ENCODE measurements around the gene COG8. TPM values are rescaled to one million over a fixed set of nuclear protein-coding genes. Genes with fewer than 3 reads are reported as not detected.
A peak's percentile ranks its signal among the peaks of the same experiment; 100 is the strongest.

Gene COG8
- total RNA-seq, 3 donors from 2014 or later (not counting 1 experiment from before 2014, with no cell fraction given) = 26.3 to 34.6 (median 29.0) TPM

DNA sequence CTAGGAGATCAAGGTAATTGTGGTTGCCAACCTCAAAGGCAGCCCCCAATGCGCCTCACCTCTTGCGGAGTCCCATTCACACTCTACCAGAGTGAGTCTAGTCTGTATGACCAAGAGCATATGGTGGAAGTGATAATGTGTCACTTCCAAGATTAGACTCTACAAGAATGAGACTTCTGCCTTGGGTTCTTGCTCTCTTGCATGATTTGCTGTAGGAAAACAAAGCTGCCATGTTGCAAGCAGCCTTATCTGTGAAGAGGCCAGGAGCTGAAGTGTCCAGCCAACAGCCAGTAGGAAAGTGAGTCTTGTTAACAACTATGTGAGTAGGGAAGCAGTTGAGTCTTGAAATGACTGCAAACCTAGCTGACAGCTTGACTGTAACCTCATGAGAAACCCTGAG, 43.1 kb upstream of the COG8 start:
- Mint-ChIP-seq H3K27me3 (ENCODE audit: low read depth in 2 of 2) (no peaks in the 10 kb centered on the region), H3K36me3 (no peaks in the 10 kb centered on the region), H3K4me3 (no peak overlapping the region), H3K4me1 (peaks cover 34 to 47% of the 10 kb centered on the region in 2 donors), H3K9me3 (no peaks in the 10 kb centered on the region), H3K27ac (peak overlapping the region; percentile 34 to 89)
- H3K27me3 ChIP-seq (ENCODE audit: control insufficient read depth, insufficient read depth, low read length) = no peaks in the 10 kb centered on the region
- H3K9me3 ChIP-seq (ENCODE audit: control insufficient read depth, insufficient read depth, low read length) = no peaks in the 10 kb centered on the region
- peaks cover 43% of the 10 kb centered on the region for H3K36me3 ChIP-seq (ENCODE audit: control insufficient read depth, insufficient read depth, low read length)
- intact Hi-C loops (cut with micrococcal nuclease) = no loop called here
- no peak for ATAC-seq
- H3K27ac ChIP-seq (ENCODE audit: low read length) = no peak overlapping the region
- 100% methylated on average over 2 of the region's 2 CpGs for WGBS (ENCODE audit: insufficient coverage)
- H3K4me3 ChIP-seq (ENCODE audit: low read length) = no peak overlapping the region
- DNase-seq = no peak
- TF ChIP-seq, protein P1, sequence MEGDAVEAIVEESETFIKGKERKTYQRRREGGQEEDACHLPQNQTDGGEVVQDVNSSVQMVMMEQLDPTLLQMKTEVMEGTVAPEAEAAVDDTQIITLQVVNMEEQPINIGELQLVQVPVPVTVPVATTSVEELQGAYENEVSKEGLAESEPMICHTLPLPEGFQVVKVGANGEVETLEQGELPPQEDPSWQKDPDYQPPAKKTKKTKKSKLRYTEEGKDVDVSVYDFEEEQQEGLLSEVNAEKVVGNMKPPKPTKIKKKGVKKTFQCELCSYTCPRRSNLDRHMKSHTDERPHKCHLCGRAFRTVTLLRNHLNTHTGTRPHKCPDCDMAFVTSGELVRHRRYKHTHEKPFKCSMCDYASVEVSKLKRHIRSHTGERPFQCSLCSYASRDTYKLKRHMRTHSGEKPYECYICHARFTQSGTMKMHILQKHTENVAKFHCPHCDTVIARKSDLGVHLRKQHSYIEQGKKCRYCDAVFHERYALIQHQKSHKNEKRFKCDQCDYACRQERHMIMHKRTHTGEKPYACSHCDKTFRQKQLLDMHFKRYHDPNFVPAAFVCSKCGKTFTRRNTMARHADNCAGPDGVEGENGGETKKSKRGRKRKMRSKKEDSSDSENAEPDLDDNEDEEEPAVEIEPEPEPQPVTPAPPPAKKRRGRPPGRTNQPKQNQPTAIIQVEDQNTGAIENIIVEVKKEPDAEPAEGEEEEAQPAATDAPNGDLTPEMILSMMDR (IDR thresholded peaks at IDR 0.05) = no peak
- H3K4me1 ChIP-seq (ENCODE audit: control insufficient read depth, insufficient read depth, low read length) = peaks cover 10% of the 10 kb centered on the region

DNA sequence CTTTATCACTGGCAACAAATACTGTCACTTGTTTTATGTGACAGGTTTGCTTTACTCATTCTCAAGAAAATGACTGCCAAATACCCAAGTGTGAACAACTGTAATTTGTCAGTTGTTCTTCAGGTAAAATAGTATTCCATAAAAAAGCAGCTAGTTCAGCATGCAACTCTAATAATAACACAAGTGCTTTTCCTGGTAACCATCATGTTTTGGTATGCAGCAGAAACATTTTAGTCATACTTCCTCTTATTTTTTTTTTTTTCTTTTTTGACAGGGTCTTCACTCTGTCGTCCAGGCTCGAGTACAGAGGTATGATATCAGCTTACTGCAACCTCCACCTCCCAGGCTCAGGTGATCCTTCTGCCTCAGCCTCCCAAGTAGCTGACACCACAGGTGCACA, 41.9 kb upstream of the COG8 start:
- H3K9me3 Mint-ChIP-seq = no peaks in the 10 kb centered on the region
- peaks cover 34 to 47% of the 10 kb centered on the region in 2 donors for H3K4me1 Mint-ChIP-seq
- Histone ChIP-seq H3K36me3 (ENCODE audit: control insufficient read depth, insufficient read depth, low read length) (peaks cover 44% of the 10 kb centered on the region), H3K27me3 (ENCODE audit: control insufficient read depth, insufficient read depth, low read length) (no peaks in the 10 kb centered on the region), H3K4me3 (ENCODE audit: low read length) (no peak overlapping the region), H3K4me1 (ENCODE audit: control insufficient read depth, insufficient read depth, low read length) (peaks cover 8% of the 10 kb centered on the region), H3K27ac (ENCODE audit: low read length) (no peak overlapping the region), H3K9me3 (ENCODE audit: control insufficient read depth, insufficient read depth, low read length) (no peaks in the 10 kb centered on the region)
- ATAC-seq = no peak
- WGBS (ENCODE audit: insufficient coverage) = 28% methylated on average over 2 of the region's 2 CpGs
- H3K27me3 Mint-ChIP-seq (ENCODE audit: low read depth in 2 of 2) = no peaks in the 10 kb centered on the region
- TF ChIP-seq, protein P1 (IDR thresholded peaks at IDR 0.05) = no peak
- DNase-seq = no peak
- H3K27ac Mint-ChIP-seq = peak overlapping the region; percentile 16 to 89
- intact Hi-C loops (cut with micrococcal nuclease) = no loop called here
- no peaks in the 10 kb centered on the region for H3K36me3 Mint-ChIP-seq
- no peak overlapping the region for H3K4me3 Mint-ChIP-seq

DNA sequence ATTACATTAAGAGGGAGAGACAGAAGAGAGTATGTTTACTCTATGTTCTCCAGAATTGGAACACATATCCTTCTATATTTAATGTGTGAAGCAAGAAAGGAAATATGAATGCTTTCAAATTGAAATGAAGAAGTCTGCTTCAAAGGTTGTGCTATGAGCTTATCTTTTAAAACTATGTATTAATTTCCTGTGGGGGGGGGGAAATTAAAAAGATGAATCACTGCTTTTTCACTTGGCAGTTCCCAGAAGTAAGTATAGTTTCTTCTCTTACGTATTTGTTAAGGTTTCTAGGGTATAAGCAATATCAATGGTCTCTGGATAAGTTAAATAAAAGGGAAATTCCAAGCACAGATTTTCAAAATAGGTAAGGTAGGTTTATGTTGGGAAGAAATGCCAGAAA, 39.4 kb upstream of the COG8 start:
- Mint-ChIP-seq H3K36me3 (no peaks in the 10 kb centered on the region), H3K27me3 (ENCODE audit: low read depth in 2 of 2) (no peaks in the 10 kb centered on the region), H3K9me3 (no peaks in the 10 kb centered on the region), H3K27ac (peak overlapping the region; percentile 17 to 48), H3K4me1 (peaks cover 14 to 26% of the 10 kb centered on the region in 2 donors), H3K4me3 (no peak overlapping the region)
- no peaks in the 10 kb centered on the region for H3K9me3 ChIP-seq (ENCODE audit: control insufficient read depth, insufficient read depth, low read length)
- DNase-seq = no peak
- no peak for ATAC-seq
- H3K27ac ChIP-seq (ENCODE audit: low read length) = no peak overlapping the region
- TF ChIP-seq, protein P1 (IDR thresholded peaks at IDR 0.05) = no peak
- no peaks in the 10 kb centered on the region for H3K27me3 ChIP-seq (ENCODE audit: control insufficient read depth, insufficient read depth, low read length)
- 100% methylated on average over 1 of the region's 1 CpG for WGBS (ENCODE audit: insufficient coverage)
- intact Hi-C loops (cut with micrococcal nuclease) = no loop called here
- no peak overlapping the region for H3K4me3 ChIP-seq (ENCODE audit: low read length)
- no peaks in the 10 kb centered on the region for H3K4me1 ChIP-seq (ENCODE audit: control insufficient read depth, insufficient read depth, low read length)
- H3K36me3 ChIP-seq (ENCODE audit: control insufficient read depth, insufficient read depth, low read length) = peaks cover 43% of the 10 kb centered on the region

DNA sequence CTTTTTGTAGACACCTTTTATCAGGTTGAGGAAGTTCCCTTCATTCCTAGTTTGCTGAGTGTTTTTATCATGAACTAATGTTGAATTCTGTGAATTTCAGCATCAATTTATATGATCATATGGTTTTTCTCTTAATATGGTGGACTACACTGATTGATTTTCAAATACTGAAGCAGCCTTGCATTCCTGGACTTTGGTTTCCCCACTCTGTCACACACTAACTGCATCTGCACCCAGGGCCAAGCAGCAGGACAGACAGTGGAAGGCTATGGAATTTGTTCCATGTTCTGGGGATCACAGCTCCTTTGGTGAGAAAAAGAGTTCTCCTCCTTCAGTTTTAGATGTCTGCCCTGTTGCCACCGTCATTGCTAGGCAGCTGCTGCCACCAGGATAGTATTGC, 38.7 kb upstream of the COG8 start:
- Mint-ChIP-seq H3K4me1 (peaks cover 13 to 22% of the 10 kb centered on the region in 2 donors), H3K4me3 (no peak overlapping the region), H3K9me3 (no peaks in the 10 kb centered on the region), H3K27ac (peak overlapping the region; percentile 17 to 43), H3K27me3 (ENCODE audit: low read depth in 2 of 2) (no peaks in the 10 kb centered on the region), H3K36me3 (no peaks in the 10 kb centered on the region)
- intact Hi-C loops (cut with micrococcal nuclease) = no loop called here
- Histone ChIP-seq H3K4me3 (ENCODE audit: low read length) (no peak overlapping the region), H3K9me3 (ENCODE audit: control insufficient read depth, insufficient read depth, low read length) (no peaks in the 10 kb centered on the region), H3K4me1 (ENCODE audit: control insufficient read depth, insufficient read depth, low read length) (no peaks in the 10 kb centered on the region), H3K27me3 (ENCODE audit: control insufficient read depth, insufficient read depth, low read length) (no peaks in the 10 kb centered on the region), H3K27ac (ENCODE audit: low read length) (no peak overlapping the region), H3K36me3 (ENCODE audit: control insufficient read depth, insufficient read depth, low read length) (peaks cover 37% of the 10 kb centered on the region)
- WGBS (ENCODE audit: insufficient coverage) = 100% methylated on average over 1 of the region's 1 CpG
- TF ChIP-seq, protein P1 (IDR thresholded peaks at IDR 0.05) = no peak
- no peak for ATAC-seq
- DNase-seq = no peak
